Putamen (tissue), 1 donor: ENCODE measurements around the gene DIP2C.
"Not testable (repeated sequence)": the region's sequence is repeated elsewhere in the genome, so short reads cannot be mapped to it uniquely, and the experiment has no call there.

ENCODE experiments used
- DNase-seq: peaks from one replicate; pipeline ENCODE4 v3.0.0-alpha.2; 2016; ENCODE audit warnings: low spot score

Gene DIP2C

GRCh38 chr10:660970-661596 lies 28.4 kb downstream of the DIP2C start:
- no peak for DNase-seq

GRCh38 chr10:660413-660969 lies 29.0 kb downstream of the DIP2C start:
- no peak for DNase-seq

- no peak for DNase-seq
Observed at GRCh38 chr10:659688-660141, 29.8 kb downstream of the DIP2C start.

- not testable (repeated sequence) for DNase-seq
Observed at GRCh38 chr10:657816-658350, 31.6 kb downstream of the DIP2C start.

GRCh38 chr10:656883-657282 lies 32.6 kb downstream of the DIP2C start:
- no peak for DNase-seq

DNA sequence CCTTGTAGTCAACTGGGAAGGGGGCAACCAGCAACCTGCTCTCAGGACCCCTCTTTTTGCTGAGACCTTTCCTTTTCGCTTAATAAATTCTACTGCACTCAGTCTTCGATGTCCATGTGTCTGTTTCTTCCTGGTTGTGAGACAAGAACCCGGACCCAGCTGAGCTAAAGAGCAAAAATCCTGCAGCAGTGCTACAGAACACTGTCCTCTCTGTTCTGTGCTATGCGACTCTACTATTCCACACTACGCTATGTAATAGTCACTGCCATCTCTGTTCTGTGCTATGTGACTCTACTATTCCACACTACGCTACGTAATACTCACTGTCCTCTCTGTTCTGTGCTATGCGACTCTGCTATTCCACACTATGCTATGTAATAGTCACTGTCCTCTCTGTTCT lies 34.3 kb downstream of the DIP2C start:
- DNase-seq = peak; percentile 66

GRCh38 chr10:654647-654996 lies 34.8 kb downstream of the DIP2C start:
- no peak for DNase-seq

DNA sequence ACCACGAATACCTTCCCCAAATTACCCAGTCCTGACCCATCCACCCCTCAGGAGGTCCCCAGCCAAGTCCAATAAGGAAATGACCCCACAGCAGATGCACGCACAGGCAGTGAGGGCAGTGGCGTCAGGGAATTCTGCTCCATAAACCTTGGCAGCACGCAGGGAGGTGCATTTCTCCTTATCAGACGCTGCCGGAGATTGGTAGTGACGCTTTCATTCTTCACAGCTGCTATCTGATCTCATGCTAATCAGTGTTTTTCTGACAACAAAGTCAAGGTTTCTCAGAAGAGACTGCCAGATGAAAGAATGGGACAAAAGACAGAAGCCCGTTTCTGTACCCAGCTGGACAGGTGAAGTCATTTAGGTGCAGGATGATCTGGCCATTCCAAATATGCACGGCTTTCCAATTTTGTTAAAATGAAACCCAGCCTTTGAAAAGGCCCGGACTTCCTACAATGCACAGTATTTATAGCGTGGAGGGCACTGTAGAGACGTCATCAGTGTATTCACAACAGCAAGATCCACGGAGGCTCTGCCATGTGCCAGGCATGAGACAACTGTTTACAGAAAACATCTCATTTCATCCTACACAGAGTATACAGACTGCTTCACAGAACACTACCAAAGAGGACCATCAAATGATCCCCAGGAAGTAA lies 35.3 kb downstream of the DIP2C start:
- DNase-seq = no peak

GRCh38 chr10:652832-653459 lies 36.5 kb downstream of the DIP2C start:
- not testable (repeated sequence) for DNase-seq

DNA sequence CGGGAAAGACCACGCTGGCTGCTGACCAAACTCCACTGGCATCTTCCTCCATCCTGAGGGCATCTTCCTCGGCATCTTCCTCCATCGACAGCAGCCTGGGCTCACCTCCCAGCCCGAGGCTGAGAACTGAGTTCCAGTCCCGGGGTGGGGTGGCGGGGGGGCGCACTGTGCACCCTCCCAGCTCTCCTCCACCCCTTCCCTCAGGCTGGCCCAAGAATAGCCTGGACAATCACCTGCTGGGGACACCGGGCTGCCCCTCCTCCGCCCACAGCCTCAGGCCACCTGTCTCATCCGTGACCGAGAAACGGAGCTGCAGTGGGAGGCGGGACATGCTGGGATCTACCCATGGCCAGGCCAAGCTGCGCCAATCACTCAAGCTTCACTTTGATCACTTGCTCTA lies 37.2 kb downstream of the DIP2C start:
- no peak for DNase-seq

DNA sequence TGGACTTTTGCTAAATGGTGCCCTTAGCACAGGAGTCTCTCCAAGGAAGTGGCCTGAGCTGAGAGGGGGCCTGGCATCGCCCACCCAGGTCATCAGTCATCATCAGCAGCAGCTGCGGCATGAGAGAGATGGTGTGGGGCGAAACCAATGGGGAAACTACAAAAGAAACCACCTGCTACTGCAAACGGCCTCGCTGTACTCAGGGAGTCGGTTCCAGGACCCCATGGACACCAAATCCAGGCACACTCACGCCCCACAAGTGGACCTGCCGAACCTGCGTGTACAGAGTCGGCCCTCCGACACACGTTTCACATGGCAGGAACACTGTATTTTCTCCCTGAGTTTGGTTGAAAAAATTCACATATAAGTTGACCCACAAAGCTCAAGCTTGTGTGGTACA lies 37.8 kb downstream of the DIP2C start:
- DNase-seq = no peak

DNA sequence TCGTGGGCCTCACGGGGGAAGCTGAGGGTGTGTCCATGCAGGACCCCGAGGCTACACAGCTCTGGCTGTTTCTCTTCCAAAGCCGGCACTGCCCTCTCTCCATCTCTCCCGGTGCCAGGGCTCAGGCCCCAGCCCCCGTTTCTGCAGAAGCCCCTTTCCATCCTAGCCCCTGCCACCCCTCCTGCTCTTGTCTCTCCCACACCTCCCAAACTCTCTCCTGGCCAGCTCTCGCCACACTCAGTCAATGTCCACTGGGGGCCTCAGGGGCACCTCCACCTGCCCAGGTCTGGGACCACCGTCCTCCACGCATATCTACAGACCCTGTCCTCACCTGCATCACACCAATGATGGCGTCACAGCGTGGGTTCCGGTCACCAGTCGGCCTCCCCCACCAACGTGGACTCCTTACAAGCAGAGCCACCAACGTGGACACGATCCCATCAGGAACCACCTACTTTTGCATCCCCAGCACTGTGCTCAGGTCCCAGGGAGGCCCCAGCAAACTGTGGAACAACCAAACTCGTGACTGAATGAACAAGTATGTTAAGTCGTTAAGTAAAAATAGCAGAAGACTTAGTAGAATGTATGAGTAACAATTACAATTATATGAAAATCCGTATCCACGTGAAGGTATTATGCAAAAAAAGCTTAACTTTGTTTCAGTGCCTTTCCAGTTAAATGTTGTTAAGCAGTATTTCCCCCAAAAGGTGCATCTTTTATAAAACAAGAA lies 38.4 kb downstream of the DIP2C start:
- no peak for DNase-seq

DNA sequence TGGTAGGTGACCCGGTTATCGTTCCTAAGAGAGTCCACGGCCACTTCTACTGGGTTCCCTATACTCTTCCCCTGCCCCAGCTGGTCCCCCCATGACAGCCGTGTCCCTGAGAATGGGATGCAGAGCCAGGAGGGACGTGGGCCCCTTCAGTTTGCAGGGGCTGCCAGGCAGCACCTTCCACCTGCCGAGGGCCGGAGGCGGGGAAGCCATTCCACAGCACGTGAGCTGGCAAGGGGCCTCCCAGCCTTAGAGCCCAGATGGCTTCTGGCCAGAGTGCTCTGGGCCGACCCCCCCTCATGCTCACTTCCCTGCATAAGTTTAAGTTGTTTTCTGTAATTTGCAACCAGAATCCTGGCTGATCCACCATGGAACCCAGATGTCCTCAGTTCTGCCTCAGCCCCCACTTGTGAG lies 39.0 kb downstream of the DIP2C start:
- no peak for DNase-seq

- no peak for DNase-seq
Observed at GRCh38 chr10:649798-650440, 39.5 kb downstream of the DIP2C start.

DNA sequence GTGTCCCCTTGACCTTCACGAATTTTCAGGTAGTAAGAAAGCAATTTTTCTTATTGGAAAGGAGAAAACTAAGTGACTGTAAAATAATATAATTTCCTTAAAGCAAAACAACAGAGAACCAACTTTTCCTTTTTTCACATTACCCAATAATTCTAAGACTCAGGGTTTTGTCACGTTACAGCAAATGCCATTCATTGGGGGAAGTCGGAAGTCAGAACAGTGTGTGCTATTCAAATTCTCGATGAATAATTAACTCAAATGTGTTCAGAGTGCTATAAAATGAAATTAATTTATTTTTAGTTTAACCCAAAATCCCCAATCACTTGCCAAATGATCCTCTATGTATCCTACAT lies 40.0 kb downstream of the DIP2C start:
- no peak for DNase-seq

DNA sequence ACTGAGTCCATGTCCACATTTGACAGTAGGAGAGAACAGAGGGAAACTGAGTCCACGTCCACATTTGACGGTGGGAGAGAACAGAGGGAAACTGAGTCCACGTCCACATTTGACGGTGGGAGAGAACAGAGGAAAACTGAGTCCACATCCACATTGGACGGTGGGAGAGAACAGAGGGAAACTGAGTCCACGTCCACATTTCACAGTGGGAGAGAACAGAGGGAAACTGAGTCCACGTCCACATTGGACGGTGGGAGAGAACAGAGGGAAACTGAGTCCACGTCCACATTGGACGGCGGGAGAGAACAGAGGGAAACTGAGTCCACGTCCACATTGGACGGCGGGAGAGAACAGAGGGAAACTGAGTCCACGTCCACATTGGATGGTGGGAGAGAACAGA lies 42.4 kb downstream of the DIP2C start:
- not testable (repeated sequence) for DNase-seq

DNA sequence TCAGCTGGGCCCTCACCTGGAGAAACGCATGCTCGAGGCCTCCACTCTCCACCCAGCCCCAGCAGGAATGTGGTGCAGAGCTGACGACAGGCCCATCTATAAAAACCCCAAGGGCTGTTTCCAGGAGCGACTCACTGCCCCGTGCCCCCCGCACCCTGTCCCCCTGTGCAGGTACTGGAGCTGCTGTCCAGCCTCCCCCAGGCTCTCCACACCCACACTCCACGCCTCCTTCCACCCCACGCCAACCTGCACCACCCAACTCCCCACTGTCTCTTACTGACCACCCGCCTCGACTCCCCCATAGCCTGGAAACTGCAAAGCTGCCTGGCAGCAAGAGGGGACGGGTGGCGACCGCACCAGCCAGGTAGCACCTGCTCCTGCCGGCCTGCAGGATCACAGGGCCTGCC lies 43.3 kb downstream of the DIP2C start:
- DNase-seq = no peak

GRCh38 chr10:644943-645334 lies 44.5 kb downstream of the DIP2C start:
- no peak for DNase-seq

GRCh38 chr10:644076-644942 lies 45.2 kb downstream of the DIP2C start:
- DNase-seq = no peak

DNA sequence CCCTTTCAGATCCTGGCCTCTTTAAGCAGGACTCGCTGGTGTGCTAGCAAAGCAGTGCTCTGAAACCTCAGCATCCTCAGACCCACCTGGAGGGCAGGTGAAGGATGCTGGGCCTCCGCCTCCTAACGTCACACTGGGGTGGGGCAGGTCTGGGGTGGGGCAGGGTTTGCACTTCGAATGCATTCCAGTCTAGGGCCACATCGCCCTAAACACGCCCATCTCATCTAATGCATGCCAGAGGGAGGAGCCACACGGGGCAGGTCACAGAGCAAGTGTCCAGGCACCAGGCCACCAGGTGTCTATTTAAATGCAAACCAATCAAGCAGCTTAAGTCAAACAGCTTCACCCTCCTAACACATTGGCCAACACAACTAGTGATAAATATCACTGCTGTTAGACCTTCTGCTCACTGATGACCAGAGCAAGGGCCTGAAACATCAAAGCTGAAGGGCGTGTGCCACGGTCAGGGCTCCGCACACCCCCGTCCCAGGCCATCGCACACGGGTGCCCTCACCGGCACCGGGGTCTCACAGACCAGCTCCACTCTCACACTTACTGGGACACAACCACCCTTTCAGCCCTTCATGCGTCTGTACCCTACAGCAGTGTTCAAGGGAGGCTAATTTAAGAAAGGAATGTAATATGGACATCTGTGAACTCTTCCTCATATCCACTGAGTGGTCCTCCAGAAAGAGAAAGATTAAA lies 47.1 kb downstream of the DIP2C start:
- no peak for DNase-seq
